HepG2 (cell line): ENCODE measurements around the gene PRKAG1. TPM values are rescaled to one million over a fixed set of nuclear protein-coding genes. Genes with fewer than 3 reads are reported as not detected.

Experiments
- ASH2L ChIP-seq: fragments of 300-600, 200-600 bp; sonication (generic); IDR thresholded peaks from 2 replicates; pipeline ENCODE4 v1.7.0; 2017; ENCODE audit warnings: low read depth, mild to moderate bottlenecking, moderate library complexity, mixed read lengths, low read length; ENCODE audit not compliant: insufficient read length
- BCLAF1 ChIP-seq: fragments of 450-650 bp; IDR thresholded peaks from 2 replicates; pipeline ENCODE4 v1.6.1; 2017; ENCODE audit warnings: mild to moderate bottlenecking
- CEBPZ ChIP-seq: IDR thresholded peaks from 2 replicates; pipeline ENCODE4 v1.6.1; 2012; ENCODE audit warnings: low read length, improper control_type of control experiment
- CTCF ChIP-seq: sonication (generic); formaldehyde crosslinking; IDR thresholded peaks from 2 replicates; pipeline ENCODE4 v1.5.0; 2020; ENCODE audit warnings: mild to moderate bottlenecking, missing genetic modification reagents, moderate library complexity
- FOXO4 ChIP-seq: sonication (generic); formaldehyde crosslinking; conservative IDR thresholded peaks from 2 replicates; pipeline ENCODE4 v1.8.1; 2023; ENCODE audit warnings: missing genetic modification reagents
- GMEB2 ChIP-seq: IDR thresholded peaks from 2 replicates; pipeline ENCODE4 v1.6.1; 2016; ENCODE audit warnings: missing biosample characterization, missing genetic modification reagents, low read depth
- KLF15 ChIP-seq: sonication (generic); formaldehyde crosslinking; IDR thresholded peaks from 2 replicates; pipeline ENCODE4 v1.8.1; 2023; ENCODE audit warnings: borderline replicate concordance, mild to moderate bottlenecking, inconsistent platforms, missing genetic modification reagents, mixed read lengths
- NFYC ChIP-seq: IDR thresholded peaks from 2 replicates; pipeline ENCODE4 v1.6.1; 2016; ENCODE audit warnings: missing genetic modification reagents, missing compliant biosample characterization
- NR2C2 ChIP-seq: sonication (generic); formaldehyde crosslinking; IDR thresholded peaks from 2 replicates; pipeline ENCODE4 v1.4.0; 2020; ENCODE audit warnings: missing genetic modification reagents, mild to moderate bottlenecking, moderate library complexity, borderline replicate concordance
- PPARG ChIP-seq: conservative IDR thresholded peaks from 2 replicates; pipeline ENCODE4 v1.6.1; 2016; ENCODE audit warnings: missing biosample characterization, missing genetic modification reagents
- RARG ChIP-seq: sonication (generic); formaldehyde crosslinking; IDR thresholded peaks from 2 replicates; pipeline ENCODE4 v1.4.0; 2020; ENCODE audit warnings: low read depth, mild to moderate bottlenecking, missing genetic modification reagents
- REL ChIP-seq: sonication (generic); formaldehyde crosslinking; conservative IDR thresholded peaks from 2 replicates; pipeline ENCODE4 v1.8.0; 2022; ENCODE audit warnings: mild to moderate bottlenecking, missing genetic modification reagents, moderate library complexity
- TFDP2 ChIP-seq: sonication (generic); formaldehyde crosslinking; IDR thresholded peaks from 2 replicates; pipeline ENCODE4 v1.4.0; 2020; ENCODE audit warnings: missing genetic modification reagents
- ZBTB42 ChIP-seq: sonication (generic); formaldehyde crosslinking; IDR thresholded peaks from 2 replicates; pipeline ENCODE4 v1.5.0; 2020; ENCODE audit warnings: mild to moderate bottlenecking, missing genetic modification reagents
- ZNF510 ChIP-seq: sonication (generic); formaldehyde crosslinking; IDR thresholded peaks from 2 replicates; pipeline ENCODE4 v1.4.0; 2020; ENCODE audit warnings: low read depth, mild to moderate bottlenecking, missing genetic modification reagents
- ZNF737 ChIP-seq: sonication (generic); formaldehyde crosslinking; IDR thresholded peaks from 2 replicates; pipeline ENCODE4 v1.5.0; 2020; ENCODE audit warnings: missing genetic modification reagents, mild to moderate bottlenecking, borderline replicate concordance
- polyA plus RNA-seq, 8 experiments: library from polyadenylated mRNA; depleted of rRNA in 3 of 8; stranded (reverse) in 7 of 8; unstranded in 1 of 8; fragments of >200 nt; fragmentation: Illumina TruSeq in 4 of 8; extraction: Trizol in 4 of 8; gene quantifications; 2 replicates each; pipeline versions ENCODE4 v1.2.1 to v1.2.3, GENCODE V29; 2011 to 2016; ENCODE audit warnings: low read depth in 4 of 8, missing spikeins in 1 of 8, mixed read lengths in 1 of 8; ENCODE audit not compliant: insufficient read depth in 1 of 8
- total RNA-seq, 5 experiments: library from RNA; depleted of rRNA; stranded (reverse); fragments of >200 nt; fragmentation: Illumina TruSeq; extraction: Trizol; gene quantifications; 2 replicates each; pipeline ENCODE4 v1.2.3, GENCODE V29; 2016; ENCODE audit warnings: low read depth in 1 of 5

The PRKAG1 gene
- total and polyA plus RNA-seq, 2 of the 13 experiments (the other 11 are each of a cell fraction or from before 2014, with no cell fraction given) = 26.1 to 32.8 TPM

- TF ChIP-seq CEBPZ (no peak), KLF15 (no peak), FOXO4 (CRISPR knock-in tag) (no peak), GMEB2 (no peak), NR2C2 (CRISPR knock-in tag) (no peak), RARG (CRISPR knock-in tag) (no peak), ASH2L (no peak), REL (no peak), BCLAF1 (no peak), ZBTB42 (CRISPR knock-in tag) (no peak), PPARG (CRISPR knock-in tag) (no peak), ZNF510 (CRISPR knock-in tag) (no peak), NFYC (CRISPR knock-in tag) (no peak), CTCF (CRISPR knock-in tag) (peak; percentile 86), ZNF737 (CRISPR knock-in tag) (no peak), TFDP2 (CRISPR knock-in tag) (no peak)
Measured at GRCh38 chr12:48995086-48995879, 23.3 kb downstream of the PRKAG1 start (continued).
